ENCODE data around the gene LARP6.

LARP6 gene

GRCh38 chr15:70793694-70794093, 60.3 kb downstream of the LARP6 start:
- no peak for DNase-seq

- no peak for DNase-seq
These were observed 61.8 kb downstream of the LARP6 start for GRCh38 chr15:70792171-70792573.

GRCh38 chr15:70791259-70791658, 62.7 kb downstream of the LARP6 start:
- DNase-seq, result no peak

DNA sequence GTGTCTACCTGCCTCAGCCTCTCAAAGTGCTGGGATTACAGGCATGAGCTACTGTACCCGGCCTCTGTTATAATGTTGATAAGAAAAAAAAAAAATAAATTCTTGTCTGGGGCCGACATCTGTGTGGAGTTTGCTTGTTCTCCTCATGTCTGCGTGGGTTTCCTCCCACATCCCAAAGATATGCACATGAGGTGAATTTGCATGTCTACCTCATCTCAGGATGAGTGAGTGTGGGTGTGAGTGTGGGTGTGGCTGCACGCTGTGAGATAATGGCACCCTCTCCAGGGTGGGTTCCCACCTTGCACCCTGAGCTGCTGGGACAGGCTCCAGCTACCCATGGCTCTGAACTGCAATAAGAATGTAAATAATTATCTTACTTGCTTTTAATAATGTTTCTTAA, 64.7 kb downstream of the LARP6 start:
- no peak for DNase-seq

- DNase-seq, result no peak
These were observed 65.6 kb downstream of the LARP6 start for GRCh38 chr15:70788114-70789049.

DNA sequence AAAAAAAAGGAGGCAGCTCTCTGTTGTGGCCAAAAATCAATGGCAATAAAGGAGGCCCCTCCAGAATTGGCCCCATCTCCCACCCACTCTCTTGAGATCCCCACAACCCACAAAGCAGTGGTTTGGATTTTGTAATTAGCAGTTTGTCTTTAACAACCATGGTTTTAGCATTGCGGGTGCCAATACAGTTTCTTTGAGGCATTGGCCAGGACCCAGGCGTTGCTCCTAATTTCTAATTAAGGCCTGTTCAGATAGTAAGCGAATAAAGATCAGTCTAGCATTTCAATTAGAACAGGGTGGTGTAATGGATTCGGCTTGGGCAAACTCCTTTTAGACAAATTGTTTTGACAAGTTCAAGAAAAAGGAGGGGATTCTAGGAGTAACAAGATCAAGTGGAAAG, 67.0 kb downstream of the LARP6 start:
- DNase-seq, result no peak

- DNase-seq, result no peak
These were observed 70.3 kb downstream of the LARP6 start for GRCh38 chr15:70783610-70784022.

- DNase-seq, result no peak
These were observed 70.9 kb downstream of the LARP6 start for GRCh38 chr15:70783041-70783440.

DNA sequence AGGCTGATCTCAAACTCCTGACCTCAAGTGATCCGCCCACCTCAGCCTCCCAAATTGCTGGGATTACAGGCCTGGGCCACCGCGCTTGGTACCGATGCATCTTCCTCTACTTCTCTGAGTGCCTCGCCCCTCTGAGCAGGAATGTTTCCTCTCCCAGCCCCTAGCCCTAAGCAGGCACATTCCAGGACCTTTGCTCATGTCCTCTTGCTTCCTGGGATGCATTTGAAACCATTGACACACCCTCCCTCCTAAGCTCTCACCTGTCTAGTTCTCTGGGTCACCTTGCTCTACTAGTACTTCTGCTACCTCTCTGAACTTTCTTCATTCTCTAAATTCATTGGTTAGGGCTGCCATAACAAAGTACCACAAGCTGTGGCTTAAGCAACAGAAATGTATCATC, 72.7 kb downstream of the LARP6 start:
- DNase-seq, result no peak

All from stimulated activated CD4-positive, alpha-beta T cell treated with anti-CD3 and anti-CD28 coated beads, Interleukin-2, amount 100 ng/mL, for 24 hours (primary cell).